Measurements from ENCODE around the gene ATF7.

Gene ATF7

GRCh38 chr12:53465679-53466078, 160.5 kb downstream of the ATF7 start:
- no peak overlapping the region for H3K9ac ChIP-seq (ENCODE audit: low read depth, low read length)

GRCh38 chr12:53464685-53465418, 161.3 kb downstream of the ATF7 start:
- H3K4me1 ChIP-seq (ENCODE audit: insufficient read depth, low read length), result peaks cover 8% of the 10 kb centered on the region; the same call in 1 of the 2 replicates
- peaks cover 86% of the 10 kb centered on the region for H3K36me3 ChIP-seq (ENCODE audit: insufficient read depth, low read length)
- no peaks in the 10 kb centered on the region for H3K9me3 ChIP-seq (ENCODE audit: control insufficient read depth, insufficient read depth, low read length)
- no peak overlapping the region for H3K9ac ChIP-seq (ENCODE audit: low read depth, low read length)

More at GRCh38 chr12:53465679-53466078, 160.5 kb downstream of the ATF7 start:
- peaks cover 8% of the 10 kb centered on the region; the same call in 1 of the 2 replicates for H3K4me1 ChIP-seq (ENCODE audit: insufficient read depth, low read length)
- peaks cover 87% of the 10 kb centered on the region for H3K36me3 ChIP-seq (ENCODE audit: insufficient read depth, low read length)
- H3K9me3 ChIP-seq (ENCODE audit: control insufficient read depth, insufficient read depth, low read length), result no peaks in the 10 kb centered on the region

- Histone ChIP-seq H3K9ac (ENCODE audit: low read depth, low read length) (no peak overlapping the region), H3K9me3 (ENCODE audit: control insufficient read depth, insufficient read depth, low read length) (no peaks in the 10 kb centered on the region), H3K36me3 (ENCODE audit: insufficient read depth, low read length) (peaks cover 86% of the 10 kb centered on the region), H3K4me1 (ENCODE audit: insufficient read depth, low read length) (peaks cover 8% of the 10 kb centered on the region; the same call in 1 of the 2 replicates)
Observed at GRCh38 chr12:53463802-53464560, 162.2 kb downstream of the ATF7 start.

GRCh38 chr12:53462935-53463334, 163.2 kb downstream of the ATF7 start:
- Histone ChIP-seq H3K36me3 (ENCODE audit: insufficient read depth, low read length) (peaks cover 86% of the 10 kb centered on the region), H3K9ac (ENCODE audit: low read depth, low read length) (no peak overlapping the region), H3K4me1 (ENCODE audit: insufficient read depth, low read length) (peaks cover 8% of the 10 kb centered on the region; the same call in 1 of the 2 replicates), H3K9me3 (ENCODE audit: control insufficient read depth, insufficient read depth, low read length) (no peaks in the 10 kb centered on the region)

GRCh38 chr12:53461591-53461990, 164.6 kb downstream of the ATF7 start:
- Histone ChIP-seq H3K9ac (ENCODE audit: low read depth, low read length) (no peak overlapping the region), H3K36me3 (ENCODE audit: insufficient read depth, low read length) (peaks cover 87% of the 10 kb centered on the region), H3K4me1 (ENCODE audit: insufficient read depth, low read length) (peaks cover 8% of the 10 kb centered on the region; the same call in 1 of the 2 replicates), H3K9me3 (ENCODE audit: control insufficient read depth, insufficient read depth, low read length) (no peaks in the 10 kb centered on the region)

GRCh38 chr12:53461059-53461458, 165.1 kb downstream of the ATF7 start:
- Histone ChIP-seq H3K36me3 (ENCODE audit: insufficient read depth, low read length) (peaks cover 85% of the 10 kb centered on the region), H3K9me3 (ENCODE audit: control insufficient read depth, insufficient read depth, low read length) (no peaks in the 10 kb centered on the region), H3K4me1 (ENCODE audit: insufficient read depth, low read length) (peaks cover 8% of the 10 kb centered on the region; the same call in 1 of the 2 replicates), H3K9ac (ENCODE audit: low read depth, low read length) (no peak overlapping the region)

GRCh38 chr12:53459097-53459496, 167.1 kb downstream of the ATF7 start:
- peaks cover 9% of the 10 kb centered on the region; the same call in 1 of the 2 replicates for H3K4me1 ChIP-seq (ENCODE audit: insufficient read depth, low read length)
- H3K36me3 ChIP-seq (ENCODE audit: insufficient read depth, low read length), result peaks cover 85% of the 10 kb centered on the region
- H3K9ac ChIP-seq (ENCODE audit: low read depth, low read length), result no peak overlapping the region
- no peaks in the 10 kb centered on the region for H3K9me3 ChIP-seq (ENCODE audit: control insufficient read depth, insufficient read depth, low read length)

All from ES-I3 (cell line).